HG03095 (cell line): ENCODE measurements around the gene SLIT3.
"Not testable (repeated sequence)": the region's sequence is repeated elsewhere in the genome, so short reads cannot be mapped to it uniquely, and the experiment has no call there.

ENCODE experiments used
- ATAC-seq: cut with Tn5 transposase; IDR thresholded peaks from one replicate; pipeline ENCODE4 v1.9.1; 2021; ENCODE audit warnings: moderate library complexity; ENCODE audit not compliant: unreplicated experiment

SLIT3 gene

GRCh38 chr5:168756453-168757391 lies 544.2 kb downstream of the SLIT3 start:
- ATAC-seq, result no peak

GRCh38 chr5:168755548-168756093 lies 545.3 kb downstream of the SLIT3 start:
- ATAC-seq, result no peak

GRCh38 chr5:168753691-168754254 lies 547.2 kb downstream of the SLIT3 start:
- ATAC-seq, result no peak

DNA sequence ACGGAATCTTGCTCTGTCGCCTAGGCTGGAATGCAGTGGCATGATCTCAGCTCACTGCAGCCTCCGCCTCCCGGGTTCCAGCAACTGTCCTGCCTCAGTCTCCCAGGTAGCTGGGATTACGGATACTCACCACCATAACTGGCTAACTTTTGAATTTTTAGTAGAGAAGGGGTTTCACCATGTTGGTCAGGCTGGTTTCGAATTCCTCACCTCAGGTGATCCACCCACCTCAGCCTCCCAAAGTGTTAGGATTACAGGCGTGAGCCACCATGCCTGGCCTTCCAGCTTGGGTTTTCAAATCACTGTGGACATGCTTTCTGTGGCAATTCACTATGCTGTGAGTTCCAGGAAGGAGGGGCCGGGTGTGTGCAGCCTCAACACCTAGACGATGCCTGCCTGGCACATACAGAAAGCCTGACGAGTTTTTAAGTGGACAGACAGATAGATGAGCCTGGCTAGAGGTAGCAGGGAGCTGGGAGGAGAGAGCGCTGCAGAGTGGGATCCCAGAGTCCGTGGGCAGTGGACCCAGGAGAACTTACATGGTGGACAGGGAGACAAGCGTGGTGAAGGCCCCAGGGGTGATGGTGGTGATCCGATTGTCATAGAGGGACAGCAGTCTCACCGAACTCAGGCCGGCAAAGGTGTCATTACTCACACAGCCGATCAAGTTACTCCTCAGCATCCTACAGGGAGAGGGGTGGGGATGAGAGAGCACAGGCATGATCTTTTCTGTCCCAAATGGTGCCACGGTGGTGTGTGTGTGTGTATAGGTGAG lies 548.3 kb downstream of the SLIT3 start:
- no peak for ATAC-seq

GRCh38 chr5:168752012-168752411 lies 548.9 kb downstream of the SLIT3 start:
- no peak for ATAC-seq

GRCh38 chr5:168750926-168751325 lies 550.0 kb downstream of the SLIT3 start:
- ATAC-seq, result no peak

DNA sequence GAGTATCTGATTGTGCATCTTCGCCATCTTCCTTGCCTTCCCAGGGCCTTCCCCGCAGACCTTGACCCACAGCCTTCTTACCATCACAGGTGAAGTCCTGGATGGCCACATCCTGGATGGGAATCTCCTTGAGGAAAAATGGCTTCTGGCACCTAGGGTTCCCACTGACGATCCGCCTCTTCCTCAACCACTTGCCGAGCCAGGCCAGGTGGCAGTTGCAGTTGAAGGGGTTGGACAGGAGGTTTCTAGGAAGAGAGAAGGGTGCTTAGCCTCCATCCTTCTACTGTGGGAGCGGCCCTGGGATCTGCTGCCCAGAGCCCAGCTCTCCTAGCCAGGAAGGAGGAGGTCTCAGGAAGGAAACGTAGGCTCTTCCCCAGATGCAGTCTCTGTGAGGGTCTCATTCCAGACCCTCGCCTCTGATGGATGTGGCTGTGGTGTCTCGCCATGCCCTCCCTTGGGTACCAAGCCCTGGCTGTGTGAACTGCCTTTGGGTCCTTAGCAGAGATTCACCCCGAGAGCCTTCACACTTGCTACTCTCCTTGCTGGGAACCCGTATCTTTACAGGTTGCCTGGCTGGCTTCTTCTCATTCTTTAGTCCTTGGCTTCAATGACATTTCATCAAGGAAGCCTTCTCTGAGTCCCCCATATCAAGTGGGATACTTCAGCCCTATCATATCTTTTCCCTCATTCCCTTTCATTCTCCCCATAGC lies 551.4 kb downstream of the SLIT3 start:
- no peak for ATAC-seq

GRCh38 chr5:168747987-168748777 lies 552.8 kb downstream of the SLIT3 start:
- ATAC-seq, result peak; percentile 74

- no peak for ATAC-seq
Observed at GRCh38 chr5:168746893-168747640, 553.9 kb downstream of the SLIT3 start.

DNA sequence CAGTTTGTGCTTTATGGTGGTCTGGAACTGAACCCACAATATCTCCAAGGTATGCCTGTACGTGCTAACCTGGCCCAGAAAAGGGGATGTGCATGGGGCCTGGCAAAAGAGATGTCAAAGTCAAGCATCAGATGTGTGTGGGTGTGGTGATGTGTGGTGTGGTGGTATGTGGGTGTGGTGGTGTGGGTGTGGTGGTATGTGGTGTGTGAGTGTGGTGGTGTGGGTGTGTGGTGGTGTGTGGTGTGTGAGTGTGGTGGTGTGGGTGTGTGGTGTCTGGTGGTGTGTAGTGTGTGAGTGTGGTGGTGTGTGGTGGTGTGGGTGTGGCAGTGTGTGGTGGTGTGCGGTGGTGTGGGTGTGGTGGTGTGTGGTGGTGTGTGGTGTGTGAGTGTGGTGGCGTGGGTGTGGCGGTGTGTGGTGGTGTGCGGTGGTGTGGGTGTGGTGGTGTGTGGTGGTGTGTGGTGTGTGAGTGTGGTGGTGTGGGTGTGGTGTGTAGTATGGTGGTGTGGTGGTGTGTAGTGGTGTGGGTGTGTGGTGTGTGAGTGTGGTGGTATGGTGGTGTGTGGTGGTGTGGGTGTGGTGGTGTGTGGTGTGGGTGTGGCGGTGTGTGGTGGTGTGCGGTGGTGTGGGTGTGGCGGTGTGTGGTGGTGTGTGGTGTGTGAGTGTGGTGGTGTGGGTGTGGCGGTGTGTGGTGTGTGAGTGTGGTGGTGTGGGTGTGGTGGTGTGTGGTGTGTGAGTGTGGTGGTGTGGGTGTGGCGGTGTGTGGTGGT lies 554.6 kb downstream of the SLIT3 start:
- ATAC-seq, result not testable (repeated sequence)

GRCh38 chr5:168743617-168744016 lies 557.3 kb downstream of the SLIT3 start:
- ATAC-seq, result no peak

DNA sequence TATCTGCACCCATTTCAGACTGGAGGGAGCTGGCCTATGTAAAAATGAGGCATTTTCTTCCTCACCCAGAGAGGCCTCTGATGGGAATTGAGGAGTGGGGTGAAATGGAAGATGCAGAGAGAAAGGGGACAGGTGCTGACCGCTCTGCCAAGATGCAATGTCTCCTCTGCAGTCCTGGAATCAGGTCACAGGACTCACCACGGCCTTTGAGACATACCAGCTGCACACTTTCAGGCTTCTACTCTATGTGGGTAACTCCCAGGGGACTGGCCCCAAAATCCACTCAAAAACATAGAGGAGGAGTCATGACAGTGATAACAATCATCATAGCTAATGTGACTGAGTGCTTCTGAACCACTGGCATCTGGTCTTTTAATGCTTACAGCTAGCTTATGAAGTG lies 558.6 kb downstream of the SLIT3 start:
- not testable (repeated sequence) for ATAC-seq

DNA sequence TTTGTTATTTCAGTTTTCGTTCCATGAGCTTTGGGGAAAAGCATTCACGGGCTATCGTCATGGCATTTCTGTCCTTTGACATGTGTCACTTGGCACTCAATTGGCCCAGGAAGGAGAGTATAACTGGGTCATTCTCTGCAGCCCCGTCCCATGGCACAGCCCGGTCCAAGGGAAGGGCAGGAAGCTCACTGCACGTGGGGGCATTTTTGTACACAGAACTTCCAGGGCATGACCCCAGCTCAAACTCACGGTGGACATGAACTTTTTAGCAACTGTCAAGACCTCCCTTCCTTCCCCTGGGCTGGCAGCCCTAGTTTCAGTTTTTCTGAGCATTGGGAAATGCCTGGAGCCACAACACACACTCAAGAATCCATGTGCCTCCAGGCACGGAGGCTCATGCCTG lies 560.1 kb downstream of the SLIT3 start:
- ATAC-seq, result no peak

GRCh38 chr5:168740092-168740800 lies 560.7 kb downstream of the SLIT3 start:
- ATAC-seq, result no peak

- no peak for ATAC-seq
Observed at GRCh38 chr5:168737066-168737465, 563.9 kb downstream of the SLIT3 start.

DNA sequence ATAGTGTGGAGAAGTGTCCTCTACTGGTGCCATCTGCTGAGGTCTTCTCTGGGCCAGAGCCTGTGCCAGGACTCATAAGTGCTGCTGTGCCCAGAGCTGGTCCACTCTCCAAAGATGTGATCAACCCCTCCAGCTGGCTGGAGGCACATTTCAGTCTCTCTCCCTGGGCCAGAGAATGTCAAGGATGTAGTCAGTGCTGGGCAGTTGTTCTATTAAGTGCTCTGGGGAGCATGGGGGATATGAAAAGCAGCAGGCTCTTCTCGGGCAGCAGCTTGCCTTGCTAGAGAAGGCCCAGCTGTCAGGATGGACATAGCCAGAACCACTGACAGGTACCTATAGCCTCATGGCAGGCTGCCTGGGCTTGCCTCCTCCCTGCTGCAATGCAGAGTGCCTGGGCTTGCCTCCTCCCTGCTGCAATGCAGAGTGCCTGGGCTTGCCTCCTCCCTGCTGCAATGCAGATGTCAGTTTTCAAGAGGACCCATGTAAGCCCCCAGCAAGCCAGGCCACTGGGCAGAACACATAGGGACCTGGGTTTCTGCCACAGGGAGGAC lies 564.6 kb downstream of the SLIT3 start:
- no peak for ATAC-seq

DNA sequence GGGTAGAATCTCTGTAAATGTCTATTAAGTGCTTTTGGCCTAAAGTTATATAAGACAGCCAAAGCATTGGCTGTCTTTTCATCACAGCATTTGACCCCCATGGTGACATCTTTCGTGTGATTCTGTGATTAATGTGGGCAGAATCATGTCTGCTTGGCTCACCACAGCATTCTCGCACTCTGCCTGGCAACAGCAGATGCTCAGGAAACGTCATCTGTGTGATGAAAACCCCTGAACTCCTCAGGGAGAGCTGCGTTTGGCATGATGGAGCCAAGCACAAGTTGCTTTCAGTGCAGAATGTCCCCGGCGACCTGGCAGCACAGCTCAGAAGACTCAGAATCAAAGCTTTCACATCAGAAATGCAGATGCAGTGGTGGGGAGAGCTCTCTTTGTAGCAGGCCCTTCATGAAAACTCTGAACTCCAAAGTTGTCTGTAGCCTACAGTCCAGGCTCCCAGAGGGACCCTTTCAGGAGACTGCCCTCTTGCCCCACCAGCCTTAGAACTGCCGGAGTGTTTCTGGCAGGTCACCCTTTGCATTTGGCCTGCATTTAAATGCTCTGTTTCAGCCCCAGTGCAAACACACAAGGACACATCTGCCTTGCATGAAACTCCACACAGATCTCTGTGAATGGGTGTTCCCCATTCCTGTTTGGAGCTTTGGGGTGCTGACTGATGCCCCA lies 566.2 kb downstream of the SLIT3 start:
- ATAC-seq, result peak; percentile 71
